AG09319 (cell line): Measurements from ENCODE around the gene AUTS2.

Source experiments
- DNase-seq: peaks from one replicate; pipeline ENCODE4 v3.0.0-alpha.2; 2010; ENCODE audit warnings: low read depth; ENCODE audit errors: extremely low read depth
- CTCF ChIP-seq: IDR thresholded peaks from 2 replicates; pipeline ENCODE4 v1.5.1; 2011; ENCODE audit warnings: low read depth, mild to moderate bottlenecking, inconsistent platforms, low read length, moderate library complexity

The AUTS2 gene

GRCh38 chr7:70017357-70017756 lies 419.1 kb downstream of the AUTS2 start:
- TF ChIP-seq CTCF: no peak
- DNase-seq: no peak

- DNase-seq: no peak
- no peak for TF ChIP-seq CTCF
These were observed 420.4 kb downstream of the AUTS2 start for GRCh38 chr7:70018700-70019099.

- TF ChIP-seq CTCF: no peak
- DNase-seq: no peak
These were observed 429.6 kb downstream of the AUTS2 start for GRCh38 chr7:70027867-70028266.

- no peak for DNase-seq
- TF ChIP-seq CTCF: no peak
These were observed 430.3 kb downstream of the AUTS2 start for GRCh38 chr7:70028620-70029019.

- TF ChIP-seq CTCF: no peak
- DNase-seq: no peak
These were observed 431.7 kb downstream of the AUTS2 start for GRCh38 chr7:70029993-70030392.

GRCh38 chr7:70030745-70031144 lies 432.5 kb downstream of the AUTS2 start:
- no peak for DNase-seq
- TF ChIP-seq CTCF: no peak

GRCh38 chr7:70031245-70031644 lies 433.0 kb downstream of the AUTS2 start:
- DNase-seq: no peak

More at GRCh38 chr7:70031245-70031644, 433.0 kb downstream of the AUTS2 start:
- no peak for TF ChIP-seq CTCF
